ENCODE measurements around the gene GYS2.

- TF ChIP-seq CTCF (IDR thresholded peaks at IDR 0.05) (no peak), POLR2A (IDR thresholded peaks at IDR 0.05) (no peak)
Observed at GRCh38 chr12:21509768-21510167, 94.9 kb downstream of the GYS2 start.

Data from uterus (tissue), 2 donors.